ENCODE results near the gene RASAL2. TPM values are rescaled to one million over a fixed set of nuclear protein-coding genes. Genes with fewer than 3 reads are reported as not detected.

RASAL2 gene
- total and polyA plus RNA-seq, 2 experiments from 2014 or later = 16.0 to 42.2 TPM

DNA sequence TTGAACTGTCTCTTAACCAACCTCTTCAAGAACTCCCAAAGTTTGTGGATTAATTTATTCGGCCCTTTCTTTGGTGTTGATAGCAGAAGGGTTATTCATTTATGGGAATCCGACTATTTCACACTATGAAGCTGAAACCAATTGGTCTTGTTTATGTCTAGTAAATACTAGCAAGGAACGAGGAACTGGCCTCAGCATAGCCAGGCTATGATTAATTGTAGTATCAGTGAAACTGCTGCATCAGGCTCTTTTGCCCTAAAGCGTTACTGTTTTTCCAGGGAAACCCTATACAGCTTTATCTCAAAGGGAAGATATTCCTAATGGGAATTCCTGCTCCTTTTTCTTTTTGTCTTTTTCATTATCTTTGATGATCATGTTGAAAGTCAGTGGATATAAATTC, 367.8 kb downstream of the RASAL2 start:
- Histone ChIP-seq H3K79me2 (replicated peaks; ENCODE audit: insufficient read depth) (no peaks in the 10 kb centered on the region), H3K36me3 (ENCODE audit: insufficient read depth) (peaks cover 3% of the 10 kb centered on the region), H3K27ac (ENCODE audit: low read depth) (peak overlapping the region; percentile 1; the same call in 1 of the 2 replicates), H3K4me1 (ENCODE audit: insufficient read depth) (peaks cover 14% of the 10 kb centered on the region; the same call in 1 of the 2 replicates), H3F3A (replicated peaks; ENCODE audit: low read depth) (no peaks in the 10 kb centered on the region), H4K20me1 (replicated peaks; ENCODE audit: insufficient read depth) (no peaks in the 10 kb centered on the region), H3K4me3 (no peak overlapping the region), H3K4me2 (no peak overlapping the region), H3K27me3 (ENCODE audit: insufficient read depth) (no peaks in the 10 kb centered on the region), H3K9me2 (ENCODE audit: insufficient read depth) (no peaks in the 10 kb centered on the region), H2AFZ (no peak overlapping the region)
- ATAC-seq (no peak), DNase-seq (ENCODE audit: low spot score) (no peak)
- Mint-ChIP-seq H3K36me3 (ENCODE audit: low read depth) (peaks cover 26% of the 10 kb centered on the region), H3K27me3 (ENCODE audit: insufficient read depth, low read depth, poor library complexity) (no peaks in the 10 kb centered on the region), H3K9me3 (no peaks in the 10 kb centered on the region), H3K27ac (peak overlapping the region; percentile 56), H3K4me3 (no peak overlapping the region), H3K4me1 (peaks cover 7% of the 10 kb centered on the region)
- TF ChIP-seq, protein P1, sequence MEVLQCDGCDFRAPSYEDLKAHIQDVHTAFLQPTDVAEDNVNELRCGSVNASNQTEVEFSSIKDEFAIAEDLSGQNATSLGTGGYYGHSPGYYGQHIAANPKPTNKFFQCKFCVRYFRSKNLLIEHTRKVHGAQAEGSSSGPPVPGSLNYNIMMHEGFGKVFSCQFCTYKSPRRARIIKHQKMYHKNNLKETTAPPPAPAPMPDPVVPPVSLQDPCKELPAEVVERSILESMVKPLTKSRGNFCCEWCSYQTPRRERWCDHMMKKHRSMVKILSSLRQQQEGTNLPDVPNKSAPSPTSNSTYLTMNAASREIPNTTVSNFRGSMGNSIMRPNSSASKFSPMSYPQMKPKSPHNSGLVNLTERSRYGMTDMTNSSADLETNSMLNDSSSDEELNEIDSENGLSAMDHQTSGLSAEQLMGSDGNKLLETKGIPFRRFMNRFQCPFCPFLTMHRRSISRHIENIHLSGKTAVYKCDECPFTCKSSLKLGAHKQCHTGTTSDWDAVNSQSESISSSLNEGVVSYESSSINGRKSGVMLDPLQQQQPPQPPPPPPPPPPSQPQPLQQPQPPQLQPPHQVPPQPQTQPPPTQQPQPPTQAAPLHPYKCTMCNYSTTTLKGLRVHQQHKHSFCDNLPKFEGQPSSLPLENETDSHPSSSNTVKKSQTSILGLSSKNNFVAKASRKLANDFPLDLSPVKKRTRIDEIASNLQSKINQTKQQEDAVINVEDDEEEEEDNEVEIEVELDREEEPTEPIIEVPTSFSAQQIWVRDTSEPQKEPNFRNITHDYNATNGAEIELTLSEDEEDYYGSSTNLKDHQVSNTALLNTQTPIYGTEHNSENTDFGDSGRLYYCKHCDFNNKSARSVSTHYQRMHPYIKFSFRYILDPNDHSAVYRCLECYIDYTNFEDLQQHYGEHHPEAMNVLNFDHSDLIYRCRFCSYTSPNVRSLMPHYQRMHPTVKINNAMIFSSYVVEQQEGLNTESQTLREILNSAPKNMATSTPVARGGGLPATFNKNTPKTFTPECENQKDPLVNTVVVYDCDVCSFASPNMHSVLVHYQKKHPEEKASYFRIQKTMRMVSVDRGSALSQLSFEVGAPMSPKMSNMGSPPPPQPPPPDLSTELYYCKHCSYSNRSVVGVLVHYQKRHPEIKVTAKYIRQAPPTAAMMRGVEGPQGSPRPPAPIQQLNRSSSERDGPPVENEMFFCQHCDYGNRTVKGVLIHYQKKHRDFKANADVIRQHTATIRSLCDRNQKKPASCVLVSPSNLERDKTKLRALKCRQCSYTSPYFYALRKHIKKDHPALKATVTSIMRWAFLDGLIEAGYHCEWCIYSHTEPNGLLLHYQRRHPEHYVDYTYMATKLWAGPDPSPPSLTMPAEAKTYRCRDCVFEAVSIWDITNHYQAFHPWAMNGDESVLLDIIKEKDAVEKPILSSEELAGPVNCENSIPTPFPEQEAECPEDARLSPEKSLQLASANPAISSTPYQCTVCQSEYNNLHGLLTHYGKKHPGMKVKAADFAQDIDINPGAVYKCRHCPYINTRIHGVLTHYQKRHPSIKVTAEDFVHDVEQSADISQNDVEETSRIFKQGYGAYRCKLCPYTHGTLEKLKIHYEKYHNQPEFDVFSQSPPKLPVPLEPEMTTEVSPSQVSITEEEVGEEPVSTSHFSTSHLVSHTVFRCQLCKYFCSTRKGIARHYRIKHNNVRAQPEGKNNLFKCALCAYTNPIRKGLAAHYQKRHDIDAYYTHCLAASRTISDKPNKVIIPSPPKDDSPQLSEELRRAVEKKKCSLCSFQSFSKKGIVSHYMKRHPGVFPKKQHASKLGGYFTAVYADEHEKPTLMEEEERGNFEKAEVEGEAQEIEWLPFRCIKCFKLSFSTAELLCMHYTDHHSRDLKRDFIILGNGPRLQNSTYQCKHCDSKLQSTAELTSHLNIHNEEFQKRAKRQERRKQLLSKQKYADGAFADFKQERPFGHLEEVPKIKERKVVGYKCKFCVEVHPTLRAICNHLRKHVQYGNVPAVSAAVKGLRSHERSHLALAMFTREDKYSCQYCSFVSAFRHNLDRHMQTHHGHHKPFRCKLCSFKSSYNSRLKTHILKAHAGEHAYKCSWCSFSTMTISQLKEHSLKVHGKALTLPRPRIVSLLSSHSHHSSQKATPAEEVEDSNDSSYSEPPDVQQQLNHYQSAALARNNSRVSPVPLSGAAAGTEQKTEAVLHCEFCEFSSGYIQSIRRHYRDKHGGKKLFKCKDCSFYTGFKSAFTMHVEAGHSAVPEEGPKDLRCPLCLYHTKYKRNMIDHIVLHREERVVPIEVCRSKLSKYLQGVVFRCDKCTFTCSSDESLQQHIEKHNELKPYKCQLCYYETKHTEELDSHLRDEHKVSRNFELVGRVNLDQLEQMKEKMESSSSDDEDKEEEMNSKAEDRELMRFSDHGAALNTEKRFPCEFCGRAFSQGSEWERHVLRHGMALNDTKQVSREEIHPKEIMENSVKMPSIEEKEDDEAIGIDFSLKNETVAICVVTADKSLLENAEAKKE (CRISPR knock-in tag; IDR thresholded peaks at IDR 0.05) = no peak
- TF ChIP-seq EZH2phosphoT487 (IDR thresholded peaks at IDR 0.05; ENCODE audit: unreplicated experiment) (no peak), ZNF331 (CRISPR knock-in tag; IDR thresholded peaks at IDR 0.05; ENCODE audit: low read depth) (no peak), POLR2AphosphoS5 (IDR thresholded peaks at IDR 0.05; ENCODE audit: low read depth) (no peak), NANOG (IDR thresholded peaks at IDR 0.05; ENCODE audit: borderline replicate concordance) (no peak), JUNB (IDR thresholded peaks at IDR 0.05; ENCODE audit: unreplicated experiment) (no peak)
- TF ChIP-seq, protein P2, sequence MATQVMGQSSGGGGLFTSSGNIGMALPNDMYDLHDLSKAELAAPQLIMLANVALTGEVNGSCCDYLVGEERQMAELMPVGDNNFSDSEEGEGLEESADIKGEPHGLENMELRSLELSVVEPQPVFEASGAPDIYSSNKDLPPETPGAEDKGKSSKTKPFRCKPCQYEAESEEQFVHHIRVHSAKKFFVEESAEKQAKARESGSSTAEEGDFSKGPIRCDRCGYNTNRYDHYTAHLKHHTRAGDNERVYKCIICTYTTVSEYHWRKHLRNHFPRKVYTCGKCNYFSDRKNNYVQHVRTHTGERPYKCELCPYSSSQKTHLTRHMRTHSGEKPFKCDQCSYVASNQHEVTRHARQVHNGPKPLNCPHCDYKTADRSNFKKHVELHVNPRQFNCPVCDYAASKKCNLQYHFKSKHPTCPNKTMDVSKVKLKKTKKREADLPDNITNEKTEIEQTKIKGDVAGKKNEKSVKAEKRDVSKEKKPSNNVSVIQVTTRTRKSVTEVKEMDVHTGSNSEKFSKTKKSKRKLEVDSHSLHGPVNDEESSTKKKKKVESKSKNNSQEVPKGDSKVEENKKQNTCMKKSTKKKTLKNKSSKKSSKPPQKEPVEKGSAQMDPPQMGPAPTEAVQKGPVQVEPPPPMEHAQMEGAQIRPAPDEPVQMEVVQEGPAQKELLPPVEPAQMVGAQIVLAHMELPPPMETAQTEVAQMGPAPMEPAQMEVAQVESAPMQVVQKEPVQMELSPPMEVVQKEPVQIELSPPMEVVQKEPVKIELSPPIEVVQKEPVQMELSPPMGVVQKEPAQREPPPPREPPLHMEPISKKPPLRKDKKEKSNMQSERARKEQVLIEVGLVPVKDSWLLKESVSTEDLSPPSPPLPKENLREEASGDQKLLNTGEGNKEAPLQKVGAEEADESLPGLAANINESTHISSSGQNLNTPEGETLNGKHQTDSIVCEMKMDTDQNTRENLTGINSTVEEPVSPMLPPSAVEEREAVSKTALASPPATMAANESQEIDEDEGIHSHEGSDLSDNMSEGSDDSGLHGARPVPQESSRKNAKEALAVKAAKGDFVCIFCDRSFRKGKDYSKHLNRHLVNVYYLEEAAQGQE (IDR thresholded peaks at IDR 0.05; ENCODE audit: unreplicated experiment) = no peak
- TF ChIP-seq, protein P3, sequence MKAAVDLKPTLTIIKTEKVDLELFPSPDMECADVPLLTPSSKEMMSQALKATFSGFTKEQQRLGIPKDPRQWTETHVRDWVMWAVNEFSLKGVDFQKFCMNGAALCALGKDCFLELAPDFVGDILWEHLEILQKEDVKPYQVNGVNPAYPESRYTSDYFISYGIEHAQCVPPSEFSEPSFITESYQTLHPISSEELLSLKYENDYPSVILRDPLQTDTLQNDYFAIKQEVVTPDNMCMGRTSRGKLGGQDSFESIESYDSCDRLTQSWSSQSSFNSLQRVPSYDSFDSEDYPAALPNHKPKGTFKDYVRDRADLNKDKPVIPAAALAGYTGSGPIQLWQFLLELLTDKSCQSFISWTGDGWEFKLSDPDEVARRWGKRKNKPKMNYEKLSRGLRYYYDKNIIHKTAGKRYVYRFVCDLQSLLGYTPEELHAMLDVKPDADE (IDR thresholded peaks at IDR 0.05) = no peak

Measured in GM23338 (cell line).